Epithelial cell of esophagus (primary cell): Measurements from ENCODE around the gene PRPF39.

Source experiments
- DNase-seq: peaks from one replicate; pipeline ENCODE4 v3.0.0; 2010; ENCODE audit warnings: low read depth
- H3K4me3 ChIP-seq: 2 replicates; pipeline ENCODE4 v1.5.1; 2011; ENCODE audit warnings: mild to moderate bottlenecking, low read length, control low read depth
- TF ChIP-seq, protein P1 (sequence below): IDR thresholded peaks from 2 replicates; pipeline ENCODE4 v1.5.1; 2011; ENCODE audit warnings: low read depth, mild to moderate bottlenecking, low read length, control low read depth, inconsistent platforms; ENCODE audit not compliant: insufficient read depth; ENCODE audit errors: missing control alignments

The PRPF39 gene

GRCh38 chr14:45065540-45065939 is 18.4 kb upstream of the PRPF39 start:
- DNase-seq, result no peak
- TF ChIP-seq, protein P1, sequence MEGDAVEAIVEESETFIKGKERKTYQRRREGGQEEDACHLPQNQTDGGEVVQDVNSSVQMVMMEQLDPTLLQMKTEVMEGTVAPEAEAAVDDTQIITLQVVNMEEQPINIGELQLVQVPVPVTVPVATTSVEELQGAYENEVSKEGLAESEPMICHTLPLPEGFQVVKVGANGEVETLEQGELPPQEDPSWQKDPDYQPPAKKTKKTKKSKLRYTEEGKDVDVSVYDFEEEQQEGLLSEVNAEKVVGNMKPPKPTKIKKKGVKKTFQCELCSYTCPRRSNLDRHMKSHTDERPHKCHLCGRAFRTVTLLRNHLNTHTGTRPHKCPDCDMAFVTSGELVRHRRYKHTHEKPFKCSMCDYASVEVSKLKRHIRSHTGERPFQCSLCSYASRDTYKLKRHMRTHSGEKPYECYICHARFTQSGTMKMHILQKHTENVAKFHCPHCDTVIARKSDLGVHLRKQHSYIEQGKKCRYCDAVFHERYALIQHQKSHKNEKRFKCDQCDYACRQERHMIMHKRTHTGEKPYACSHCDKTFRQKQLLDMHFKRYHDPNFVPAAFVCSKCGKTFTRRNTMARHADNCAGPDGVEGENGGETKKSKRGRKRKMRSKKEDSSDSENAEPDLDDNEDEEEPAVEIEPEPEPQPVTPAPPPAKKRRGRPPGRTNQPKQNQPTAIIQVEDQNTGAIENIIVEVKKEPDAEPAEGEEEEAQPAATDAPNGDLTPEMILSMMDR, result no peak
- no peak overlapping the region for H3K4me3 ChIP-seq

DNA sequence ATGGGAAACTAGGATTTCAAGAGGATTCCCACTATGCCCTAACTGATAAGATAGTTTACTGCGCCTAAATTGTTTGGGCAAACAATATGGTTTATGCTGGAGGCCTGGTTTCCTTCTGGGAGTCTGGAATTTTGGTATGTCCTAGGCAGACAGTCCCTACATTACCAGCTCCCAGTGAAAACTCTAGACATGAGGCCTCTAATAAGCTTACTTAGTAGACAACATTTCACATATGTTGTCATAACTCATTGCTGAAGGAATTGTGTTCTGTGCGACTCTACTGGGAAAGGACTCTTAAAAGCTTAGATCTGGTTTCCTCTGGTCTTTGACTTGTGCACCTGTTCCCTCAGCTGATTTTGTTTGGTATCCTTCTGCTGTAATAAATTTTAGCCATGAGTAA is 18.0 kb upstream of the PRPF39 start:
- no peak for DNase-seq
- no peak overlapping the region for H3K4me3 ChIP-seq
- TF ChIP-seq, protein P1, result no peak

GRCh38 chr14:45066667-45067066 is 17.2 kb upstream of the PRPF39 start:
- H3K4me3 ChIP-seq, result no peak overlapping the region
- TF ChIP-seq, protein P1, result no peak
- DNase-seq, result no peak

GRCh38 chr14:45068396-45068795 is 15.5 kb upstream of the PRPF39 start:
- H3K4me3 ChIP-seq, result no peak overlapping the region
- TF ChIP-seq, protein P1, result no peak
- DNase-seq, result no peak

- TF ChIP-seq, protein P1, result no peak
- no peak overlapping the region for H3K4me3 ChIP-seq
- DNase-seq, result peak; percentile 28
These were observed 13.7 kb upstream of the PRPF39 start for GRCh38 chr14:45070215-45070614.

DNA sequence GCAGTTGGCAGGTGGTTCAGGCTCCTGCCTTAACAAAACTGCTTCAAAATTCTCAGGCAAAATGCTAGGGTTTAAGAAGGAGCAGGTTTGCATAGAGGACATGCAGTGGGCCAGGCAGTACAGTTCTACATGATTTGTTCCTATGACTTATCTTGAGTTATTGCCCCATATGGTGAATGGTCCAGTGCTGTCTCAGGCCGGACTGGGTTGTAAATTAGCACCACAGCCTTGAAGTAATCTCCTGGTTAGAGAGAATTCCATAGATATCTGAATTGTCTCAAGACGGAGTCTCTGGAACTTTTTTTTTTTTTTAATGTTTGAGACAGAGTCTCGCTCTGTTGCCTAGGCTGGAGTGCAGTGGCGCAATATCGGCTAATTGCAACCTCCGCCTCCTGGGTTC is 11.8 kb upstream of the PRPF39 start:
- no peak overlapping the region for H3K4me3 ChIP-seq
- TF ChIP-seq, protein P1, result no peak
- no peak for DNase-seq

- TF ChIP-seq, protein P1, result no peak
- no peak for DNase-seq
- H3K4me3 ChIP-seq, result no peak overlapping the region
These were observed 10.6 kb upstream of the PRPF39 start for GRCh38 chr14:45073231-45073879.
